Midbrain (tissue), 1 donor: ENCODE data around the gene TCL1A.

ENCODE experiments used
- DNase-seq: peaks from one replicate; lab custom pipeline; 2025; lab: John Stamatoyannopoulos, UW

TCL1A gene

GRCh38 chr14:95705518-95705917 is 8.4 kb downstream of the TCL1A start:
- no peak for DNase-seq

DNA sequence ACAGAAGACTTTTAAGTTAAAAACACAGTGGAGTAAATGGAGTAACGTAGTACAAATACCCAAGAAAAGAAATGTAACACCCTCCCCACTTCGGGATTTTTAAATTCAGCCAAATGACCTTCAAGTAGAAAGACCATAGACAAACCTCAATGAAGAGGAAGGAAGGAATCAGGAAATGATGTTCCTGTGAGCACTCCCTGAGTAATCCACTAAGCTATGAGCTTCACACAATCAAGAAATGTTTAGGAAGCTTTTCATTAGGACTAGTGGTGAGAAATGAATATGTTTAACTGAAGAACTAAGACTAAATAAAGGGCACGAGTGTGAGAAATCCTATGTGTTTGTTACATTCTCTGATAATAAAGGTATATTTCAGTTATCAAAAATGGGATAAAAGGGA is 10.1 kb downstream of the TCL1A start:
- DNase-seq = no peak

DNA sequence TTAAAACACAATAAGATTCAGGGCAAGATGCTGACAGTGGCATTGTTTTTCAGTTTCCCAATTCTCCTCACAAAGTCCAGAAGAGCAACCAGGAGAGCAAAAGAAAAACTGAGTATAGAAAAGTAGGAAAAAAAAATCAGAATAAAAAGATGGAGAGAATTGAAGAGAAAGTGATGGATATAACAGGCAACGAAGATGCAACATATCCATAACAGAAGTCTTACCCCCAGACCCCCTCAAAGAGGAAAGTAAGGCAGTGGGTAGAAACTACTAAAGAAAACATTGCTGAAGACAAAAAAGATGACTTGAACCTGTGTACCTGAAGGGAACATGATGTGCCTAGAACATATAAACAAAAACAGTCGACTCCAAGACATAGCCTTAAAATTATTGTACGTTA is 10.6 kb downstream of the TCL1A start:
- no peak for DNase-seq

DNA sequence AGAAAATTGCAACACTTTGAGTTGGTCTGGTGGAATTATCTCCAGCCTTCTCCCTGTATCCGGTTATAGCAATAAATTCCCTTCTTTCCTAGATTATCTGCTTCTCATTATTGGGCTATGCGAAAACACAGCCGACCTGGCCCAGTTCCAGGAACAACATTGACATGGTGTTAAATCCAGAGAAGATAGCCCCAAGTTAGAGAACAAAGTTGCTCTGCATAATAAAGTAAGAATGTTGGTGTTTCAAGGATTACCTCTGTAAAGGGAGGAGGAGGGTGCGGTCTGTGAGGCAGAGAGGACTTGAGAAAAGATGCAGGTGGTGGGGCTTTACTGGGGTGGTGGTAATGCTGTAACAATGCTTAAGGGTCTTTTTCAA is 12.1 kb downstream of the TCL1A start:
- DNase-seq = no peak

- DNase-seq = no peak
These were observed 13.5 kb downstream of the TCL1A start for GRCh38 chr14:95700221-95700976.

DNA sequence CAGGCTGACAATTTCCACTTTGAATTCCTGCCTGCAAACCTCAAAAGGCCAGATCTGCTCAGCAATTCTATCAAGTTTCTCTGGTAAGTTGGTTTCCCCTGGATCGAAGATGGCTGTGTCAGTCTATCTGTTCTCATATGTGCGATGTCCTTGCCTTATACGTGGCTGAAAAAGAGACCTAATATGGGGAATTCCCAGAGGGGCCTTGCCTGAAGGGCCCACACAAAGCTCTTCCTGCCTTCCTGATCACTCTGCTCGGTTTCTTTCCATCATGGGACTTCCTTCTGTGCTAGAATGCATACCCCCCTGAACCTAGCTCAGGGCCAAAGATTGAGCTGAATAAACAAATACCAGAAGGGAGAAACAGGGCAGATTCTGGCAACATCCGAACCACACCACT is 14.5 kb downstream of the TCL1A start:
- no peak for DNase-seq

DNA sequence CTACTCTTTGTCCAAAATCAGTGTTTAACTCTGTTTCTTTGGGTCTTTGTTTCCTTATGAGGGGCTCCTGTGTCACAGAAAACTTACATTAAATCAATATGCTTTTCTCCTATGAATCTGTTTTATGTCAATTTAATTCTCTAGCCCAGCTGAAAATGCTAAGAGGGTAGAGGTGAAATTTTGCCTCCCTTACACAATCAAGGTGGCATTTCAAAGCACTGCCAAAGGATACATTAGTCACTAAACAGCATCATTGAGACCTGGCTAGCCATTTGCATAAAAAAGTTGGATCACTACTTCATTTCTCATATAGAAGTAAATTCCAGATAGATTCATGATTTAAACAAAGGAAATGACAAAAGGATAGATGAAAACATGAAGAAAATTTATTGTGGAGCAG is 15.6 kb downstream of the TCL1A start:
- no peak for DNase-seq

DNA sequence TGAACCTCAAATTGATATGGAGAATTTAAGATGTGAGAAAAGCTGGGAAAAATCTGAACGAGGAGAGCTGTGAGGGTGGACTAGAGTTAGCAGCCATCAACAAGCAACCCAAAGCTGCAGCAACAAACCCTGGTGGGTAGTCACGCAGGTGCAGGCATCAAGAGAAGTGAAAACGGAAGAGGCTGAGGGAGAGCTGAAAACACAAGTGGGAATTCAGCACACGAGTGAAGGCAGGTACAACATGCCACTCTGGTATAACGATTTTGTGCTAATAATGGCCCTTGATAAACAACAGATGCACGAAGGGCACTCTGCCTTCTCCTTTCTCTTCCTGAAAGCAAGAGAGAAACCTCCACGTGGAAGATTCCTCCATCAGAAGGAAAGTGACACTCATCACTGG is 16.2 kb downstream of the TCL1A start:
- no peak for DNase-seq

DNA sequence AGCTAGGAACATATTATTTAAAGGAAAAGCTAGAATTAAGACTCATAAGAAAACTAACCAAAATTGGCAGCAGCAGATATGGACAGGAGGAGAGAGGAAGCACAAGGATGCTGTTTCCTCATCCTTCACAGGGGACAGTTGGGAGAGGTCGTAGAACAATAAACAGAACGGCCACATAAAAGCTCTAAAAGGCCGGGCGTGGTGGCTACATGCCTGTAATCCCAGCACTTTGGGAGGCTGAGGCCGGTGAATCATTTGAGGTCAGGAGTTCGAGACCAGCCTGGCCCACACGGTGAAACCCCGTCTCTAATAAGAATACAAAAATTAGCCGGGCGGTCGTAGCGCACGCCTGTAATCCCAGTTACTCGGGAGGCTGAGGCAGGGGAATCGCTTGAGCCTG is 17.2 kb downstream of the TCL1A start:
- no peak for DNase-seq

DNA sequence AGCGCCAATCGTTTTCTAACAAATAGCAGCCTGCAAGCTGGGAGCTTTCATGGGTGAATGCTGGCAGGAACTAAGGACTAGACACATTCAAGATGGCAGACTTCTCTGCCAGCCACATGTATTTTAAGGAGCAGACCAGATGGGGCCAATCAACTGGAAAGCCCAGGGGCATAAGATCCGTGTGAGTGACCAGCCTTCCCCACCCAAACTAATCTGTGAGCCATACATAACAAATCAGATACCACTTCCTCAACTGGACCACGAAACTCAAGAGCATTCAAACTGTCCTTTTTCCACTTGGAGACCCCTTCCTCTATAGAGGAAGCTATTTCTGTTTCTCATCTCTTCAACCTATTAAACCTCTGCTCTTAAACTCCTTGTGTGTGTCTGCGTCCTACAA is 18.0 kb downstream of the TCL1A start:
- DNase-seq = no peak

DNA sequence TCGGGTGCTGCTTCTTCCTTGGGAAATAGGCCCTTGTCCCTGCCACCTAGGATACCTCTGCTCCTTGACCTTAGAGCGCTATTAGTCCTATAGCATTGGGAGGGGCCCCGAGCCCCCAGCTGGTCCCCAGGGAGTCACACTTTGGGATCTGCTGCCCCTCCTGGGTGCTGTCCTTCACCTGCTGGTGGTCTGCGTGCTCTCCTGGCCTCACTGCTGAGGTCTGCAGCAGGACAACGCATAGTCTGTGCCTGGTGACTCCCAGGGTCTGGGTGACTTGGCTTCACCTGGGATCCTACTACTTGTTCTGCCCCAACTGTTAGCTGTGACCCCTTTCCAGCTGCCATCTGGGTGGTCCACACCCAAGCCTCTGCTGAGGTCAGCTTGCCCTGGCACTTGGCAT is 18.9 kb downstream of the TCL1A start:
- DNase-seq = no peak

- DNase-seq = no peak
These were observed 21.8 kb downstream of the TCL1A start for GRCh38 chr14:95692109-95692508.

GRCh38 chr14:95691591-95691990 is 22.3 kb downstream of the TCL1A start:
- DNase-seq = no peak

- DNase-seq = no peak
These were observed 23.1 kb downstream of the TCL1A start for GRCh38 chr14:95690815-95691214.

DNA sequence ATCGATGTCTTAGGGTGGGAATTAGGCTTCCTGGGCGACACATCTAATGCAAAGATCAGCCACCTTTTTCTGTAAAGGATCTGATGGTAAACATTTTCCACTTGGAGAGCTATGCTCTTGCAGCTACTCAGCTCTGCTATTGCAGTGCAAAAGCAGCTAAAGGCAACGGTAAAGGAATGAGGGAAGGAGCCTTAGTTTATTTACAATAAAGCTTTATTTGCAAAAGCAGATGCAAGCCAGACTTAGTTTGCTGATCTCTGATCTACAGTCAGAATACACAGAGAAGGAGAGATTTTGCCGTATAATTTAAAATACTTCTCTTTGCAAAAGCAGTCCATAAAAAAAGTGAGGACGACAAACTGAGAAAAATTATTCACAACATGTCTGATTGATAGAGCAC is 24.5 kb downstream of the TCL1A start:
- no peak for DNase-seq

GRCh38 chr14:95686935-95687334 is 27.0 kb downstream of the TCL1A start:
- no peak for DNase-seq

GRCh38 chr14:95685978-95686922 is 27.7 kb downstream of the TCL1A start, which contains the start of gene TCL1B:
TCL1B (plus strand) TSS chr14:95686426; CDS start chr14:95686468, 42 bp downstream.
- DNase-seq = no peak

GRCh38 chr14:95683793-95684192 is 30.1 kb downstream of the TCL1A start:
- DNase-seq = no peak

DNA sequence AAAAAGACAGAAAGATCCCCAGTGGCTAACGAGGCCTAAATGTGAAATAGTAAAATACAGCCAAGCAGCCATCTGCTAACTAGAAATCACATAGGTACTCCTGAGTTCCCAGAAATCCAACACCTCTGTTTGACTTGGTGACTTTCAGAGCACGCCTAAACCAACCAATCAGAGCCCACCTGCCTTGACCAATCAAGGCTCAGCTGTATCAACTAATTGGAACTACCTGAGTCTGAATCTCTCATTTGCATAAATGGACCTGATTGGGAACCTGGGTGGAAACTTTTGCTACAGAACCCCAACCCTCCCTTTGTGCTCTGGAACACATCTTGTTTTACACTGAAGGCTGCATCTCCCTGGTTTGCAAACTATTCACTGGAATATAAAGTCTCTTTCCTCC is 32.8 kb downstream of the TCL1A start:
- no peak for DNase-seq

GRCh38 chr14:95679998-95680735 is 33.8 kb downstream of the TCL1A start:
- DNase-seq = no peak

GRCh38 chr14:95679148-95679815 is 34.6 kb downstream of the TCL1A start:
- DNase-seq = no peak
